ENCODE measurements around the gene PET117.

GRCh38 chr20:18191306-18191705, 53.6 kb downstream of the PET117 start:
- TF ChIP-seq CTCF (IDR thresholded peaks at IDR 0.05) (no peak), POLR2A (IDR thresholded peaks at IDR 0.05) (no peak)
